Lung microvascular endothelial cell (primary cell): ENCODE results near the gene LTBR. TPM values are rescaled to one million over a fixed set of nuclear protein-coding genes. Genes with fewer than 3 reads are reported as not detected.

Experiments used
- DNase-seq, 2 donors: peaks; one replicate each; pipeline versions ENCODE4 v3.0.0 to v3.0.0-alpha.2; 2010; ENCODE audit warnings: low read depth in 2 of 2
- total RNA-seq: library from RNA; depleted of rRNA; stranded (reverse); fragments of >200 nt; gene quantifications from 2 replicates; pipeline ENCODE4 v1.2.1, GENCODE V29; 2014

LTBR gene
- total RNA-seq, 1 donor from 2014 or later, result 49.2 TPM

DNA sequence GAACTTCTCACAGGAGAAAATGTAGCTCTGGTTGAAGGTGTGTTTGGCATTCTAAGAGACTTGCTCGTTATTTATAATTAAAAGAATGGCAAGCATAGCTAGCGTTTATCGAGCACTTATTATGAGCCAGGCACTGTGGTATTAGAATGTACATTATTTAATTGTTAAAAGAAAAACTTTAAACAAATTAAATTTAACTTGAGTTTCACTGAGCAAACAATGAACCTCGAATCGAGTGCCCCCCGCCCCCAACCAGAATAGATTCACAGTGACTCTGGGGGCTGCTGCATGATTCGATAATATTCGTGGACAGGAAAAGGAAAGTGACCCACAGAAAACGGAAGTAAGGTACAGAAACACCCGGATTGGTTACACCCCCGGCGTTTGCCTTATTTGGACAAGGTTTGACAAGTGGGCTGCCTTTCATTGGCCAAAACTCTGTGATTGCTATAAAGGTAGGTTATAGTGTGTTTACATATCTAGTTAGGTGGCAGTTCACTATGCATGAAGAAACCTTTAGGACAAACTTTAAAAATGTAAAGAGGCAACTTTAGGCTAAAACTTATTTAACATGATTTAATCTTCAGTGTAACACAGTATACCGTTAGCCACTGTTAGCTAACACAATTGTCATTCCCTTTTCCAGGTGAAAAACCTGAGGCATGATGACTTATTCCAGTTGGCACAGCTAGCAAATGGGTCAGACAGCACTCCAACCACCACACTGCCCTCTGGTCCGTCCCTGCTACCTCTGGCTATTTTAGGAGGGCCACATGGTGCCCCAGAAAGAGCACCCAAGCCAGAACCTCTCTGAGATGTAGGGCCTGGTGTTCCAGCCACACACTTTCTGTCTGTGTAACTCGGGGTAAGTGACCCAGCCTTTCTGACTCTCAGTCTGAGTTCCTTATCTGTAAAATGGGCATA lies 15.7 kb upstream of the LTBR start:
- DNase-seq, result peak in 1 of 2 donors; percentile 31

DNA sequence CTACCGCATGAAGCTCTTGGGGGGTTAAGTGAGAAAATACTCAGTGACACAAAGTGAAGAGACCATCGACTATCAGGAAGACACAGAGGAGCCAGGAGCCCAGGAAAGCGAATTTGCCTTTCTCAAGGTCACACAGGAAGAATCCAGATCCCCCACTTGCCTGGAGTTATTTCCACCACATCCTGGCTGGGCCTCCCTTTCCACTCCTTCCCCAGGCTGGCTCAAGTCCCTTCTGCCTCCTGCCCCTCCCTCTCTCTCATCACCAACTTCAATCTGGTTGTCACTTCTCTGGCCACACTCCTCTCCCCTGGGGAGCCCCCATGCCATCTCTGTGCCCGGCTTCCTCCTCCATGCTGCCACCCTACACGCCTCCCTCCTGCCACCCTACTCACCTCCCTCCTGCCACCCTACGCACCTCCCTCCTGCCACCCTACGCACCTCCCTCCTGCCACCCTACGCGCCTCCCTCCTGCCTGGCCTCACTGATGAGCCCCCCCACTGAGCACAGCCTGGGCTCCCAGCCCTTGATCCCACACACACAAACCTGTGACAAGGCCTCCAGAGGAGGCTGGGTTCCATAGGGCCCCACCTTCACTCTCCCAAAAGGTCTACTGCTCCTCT lies 14.9 kb upstream of the LTBR start:
- DNase-seq, result no peak

DNA sequence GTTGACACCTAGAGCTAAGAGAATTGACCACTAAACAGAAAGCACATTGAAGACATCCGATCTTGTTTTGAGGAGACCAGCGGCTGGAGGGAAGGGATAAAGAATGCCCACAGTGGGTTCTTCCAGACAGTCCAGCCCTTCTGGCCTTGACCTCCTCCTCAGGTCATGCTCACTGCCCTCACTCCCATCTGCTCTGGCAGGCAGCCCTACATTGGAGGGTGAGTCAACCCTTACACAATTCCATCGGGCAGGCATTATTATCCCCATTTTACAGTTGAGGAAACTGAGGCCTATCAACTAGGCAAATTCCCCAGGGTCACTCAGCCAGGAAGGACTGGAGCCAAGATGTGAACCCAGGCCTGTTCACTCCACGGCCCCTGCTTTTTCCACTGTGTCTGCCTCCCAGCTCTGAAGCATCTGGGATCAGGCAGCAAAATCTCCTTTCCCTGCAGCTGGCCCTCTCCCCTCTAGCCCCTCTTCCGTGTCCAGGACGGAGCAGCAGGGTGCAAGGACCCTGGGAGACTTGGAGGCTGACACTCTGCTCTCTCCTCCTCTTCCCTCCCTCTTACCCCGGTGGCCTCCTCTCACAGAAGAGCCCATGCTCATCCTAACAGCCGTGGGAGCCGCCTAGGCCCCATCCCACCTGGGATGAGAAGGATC lies 13.9 kb upstream of the LTBR start:
- no peak for DNase-seq

DNA sequence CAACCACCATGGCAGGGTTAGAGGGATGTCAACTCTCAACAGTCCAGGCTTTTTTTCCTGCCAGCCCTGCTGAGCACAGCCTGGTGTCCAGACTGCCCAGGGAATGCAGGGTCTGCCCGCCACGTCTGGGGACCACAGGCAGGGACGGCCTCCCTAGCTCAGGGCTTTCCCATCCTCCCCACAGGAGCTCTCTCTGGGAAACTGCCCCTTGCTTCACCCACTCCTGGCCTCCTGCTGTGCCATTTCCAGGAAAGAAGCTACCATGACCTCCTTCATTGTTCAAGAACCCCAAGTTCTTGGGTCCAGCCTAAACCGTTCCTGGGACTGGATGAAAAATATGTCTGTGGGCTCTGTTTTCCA lies 13.4 kb upstream of the LTBR start:
- DNase-seq, result no peak

DNA sequence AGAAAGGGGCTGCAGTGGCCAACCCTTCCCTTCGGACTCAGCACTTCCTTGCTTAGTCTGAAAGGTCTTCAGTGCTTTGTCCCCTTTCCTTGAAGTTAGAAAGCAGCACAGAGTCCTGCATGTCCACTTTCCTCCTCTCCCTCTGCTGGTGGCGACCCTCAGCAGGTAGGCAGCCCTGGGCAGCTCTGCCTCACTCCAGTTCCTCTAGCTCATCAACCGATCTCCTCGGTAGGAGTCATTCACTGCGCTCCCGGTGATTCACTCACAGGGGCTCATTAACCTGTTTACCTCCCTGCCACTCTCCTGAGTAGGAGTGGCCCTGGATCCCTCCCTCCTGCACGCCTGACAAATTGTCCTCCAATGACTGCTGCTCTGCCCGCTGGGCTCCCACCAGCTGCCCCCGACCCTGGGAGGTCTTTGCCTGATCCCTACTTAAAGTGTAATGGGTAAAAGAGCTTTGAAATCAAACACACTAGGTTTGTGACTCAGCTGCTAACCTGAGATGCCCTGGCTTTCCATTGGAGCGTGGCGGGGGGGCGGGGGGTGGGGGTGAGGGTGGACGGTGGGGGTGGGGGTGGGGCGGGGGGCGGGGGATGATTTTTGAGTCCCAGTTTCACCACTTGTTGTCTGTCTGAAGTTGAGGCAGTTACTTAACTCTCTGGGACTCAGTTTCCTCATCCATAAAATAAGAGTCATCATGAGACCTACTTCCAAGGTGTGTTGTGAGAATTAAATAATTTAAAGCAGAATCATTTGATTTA lies 12.8 kb upstream of the LTBR start:
- DNase-seq, result peak; percentile 16 to 62

DNA sequence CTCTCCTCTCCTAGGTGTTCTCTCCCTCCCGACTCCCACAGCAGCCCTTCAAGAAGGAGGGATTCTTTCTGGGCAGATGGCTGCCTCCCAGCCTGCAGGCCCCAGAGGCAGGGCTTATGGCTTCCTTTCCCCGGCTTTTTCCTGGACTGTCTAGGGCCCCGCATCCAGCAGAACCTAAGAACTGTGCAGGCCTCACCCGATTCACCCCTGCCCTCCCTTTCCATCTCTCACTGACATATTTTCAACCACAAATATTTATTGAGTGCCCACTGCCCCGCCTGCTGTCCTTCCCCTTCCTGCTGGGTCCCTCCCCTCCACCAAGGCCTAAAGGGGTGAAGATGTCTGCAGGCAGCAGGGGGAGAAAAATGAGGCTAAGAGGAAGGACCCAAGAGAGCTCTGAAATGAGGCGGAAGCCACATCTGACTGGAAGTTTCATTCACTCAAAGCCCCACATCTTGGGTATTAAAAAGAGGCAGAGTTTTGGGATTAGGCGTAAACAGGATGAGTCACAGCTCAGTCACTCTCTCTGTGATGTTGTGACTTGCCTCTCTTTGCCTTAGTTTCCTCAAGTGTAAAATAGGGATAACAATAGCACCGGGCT lies 11.5 kb upstream of the LTBR start:
- DNase-seq, result peak; percentile 18 to 74

DNA sequence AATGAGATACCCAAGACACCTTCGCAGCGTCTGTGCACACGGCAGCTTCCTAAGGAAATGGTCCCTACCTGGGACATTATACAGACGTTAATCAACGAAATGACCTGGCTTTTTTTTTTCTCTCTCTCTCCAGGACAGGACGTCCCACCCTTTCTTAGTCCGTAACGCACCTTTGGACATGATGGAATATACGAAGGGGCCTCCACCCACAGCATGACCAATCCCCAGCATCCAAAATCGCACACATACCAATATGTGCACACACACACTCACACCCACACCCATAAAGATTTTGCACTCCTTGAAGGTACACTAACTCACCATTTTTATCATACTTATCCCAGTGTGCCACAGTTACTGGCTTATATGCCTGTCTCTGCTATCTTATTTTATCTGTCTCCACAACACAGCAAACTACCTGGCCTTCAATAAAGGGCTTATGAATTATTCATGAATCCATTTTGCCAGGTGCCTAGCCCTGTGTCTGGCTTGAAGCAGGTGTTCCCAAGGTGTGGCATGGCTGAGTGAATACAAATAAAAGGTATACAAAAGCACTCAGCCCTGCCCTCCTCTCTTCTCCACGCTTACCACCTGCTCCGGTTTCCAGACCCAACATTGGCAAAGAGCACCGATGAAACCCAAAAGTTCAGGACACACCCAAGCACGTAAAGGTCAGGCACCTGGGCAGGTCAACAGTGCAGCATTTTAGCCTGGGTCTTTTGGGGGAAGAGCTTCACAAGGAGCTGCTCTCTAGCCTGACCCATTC lies 10.8 kb upstream of the LTBR start:
- DNase-seq, result no peak

DNA sequence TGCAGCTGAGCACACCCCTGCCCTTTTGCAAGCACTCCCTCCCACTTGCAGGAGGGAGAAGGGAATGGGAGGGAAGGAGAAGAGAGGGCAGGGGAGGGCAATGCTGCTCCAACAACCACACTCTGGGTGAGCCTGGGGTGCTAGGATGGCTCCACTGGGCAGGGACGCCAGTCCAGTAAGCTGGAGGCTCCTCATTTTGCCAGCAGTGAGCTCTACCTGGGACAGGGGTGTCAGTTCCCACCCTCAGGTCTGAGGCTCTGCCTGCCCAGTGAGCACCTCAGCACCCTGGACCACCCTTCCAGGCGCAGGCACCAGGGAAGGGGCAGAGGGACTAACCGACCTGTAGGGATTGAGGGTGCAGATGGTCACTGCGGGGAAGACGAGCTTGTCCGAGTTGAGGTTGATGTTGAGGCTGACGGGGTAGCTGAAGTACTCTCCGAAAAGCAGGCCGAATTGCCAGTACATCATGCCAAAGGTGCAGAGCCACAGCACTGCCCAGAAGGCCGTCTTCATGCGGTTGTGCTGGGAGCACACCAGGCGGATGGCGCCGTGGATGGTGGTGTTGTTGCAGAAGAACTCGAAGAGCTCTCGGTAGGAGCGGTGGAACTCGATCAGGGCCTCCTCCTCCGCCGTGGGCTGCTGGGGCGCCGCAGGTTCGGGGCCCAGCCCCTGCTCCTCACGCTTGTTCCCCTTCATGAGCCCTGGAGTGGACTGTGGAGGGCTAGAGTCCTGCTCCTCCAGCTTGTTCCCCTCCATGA lies 9.8 kb upstream of the LTBR start:
- no peak for DNase-seq

DNA sequence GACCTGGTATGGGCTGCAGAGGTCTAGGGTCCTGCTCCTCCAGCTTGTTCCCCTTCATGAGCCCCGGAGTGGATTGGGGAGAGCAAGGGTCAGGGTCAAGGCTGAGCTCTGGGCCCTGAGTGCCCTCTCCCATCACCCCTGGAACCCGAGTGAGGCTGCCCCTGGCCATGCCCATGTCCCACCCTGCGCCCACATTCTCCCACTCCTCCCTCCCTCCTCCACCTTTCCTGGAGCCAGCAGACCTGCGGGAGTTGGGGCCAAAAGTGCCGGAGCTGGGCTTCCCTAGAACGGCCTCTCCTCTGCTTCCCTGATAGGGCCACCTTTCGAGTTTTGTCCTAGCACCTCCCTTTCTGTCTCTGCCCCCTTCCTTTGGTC lies 9.2 kb upstream of the LTBR start:
- DNase-seq, result no peak

DNA sequence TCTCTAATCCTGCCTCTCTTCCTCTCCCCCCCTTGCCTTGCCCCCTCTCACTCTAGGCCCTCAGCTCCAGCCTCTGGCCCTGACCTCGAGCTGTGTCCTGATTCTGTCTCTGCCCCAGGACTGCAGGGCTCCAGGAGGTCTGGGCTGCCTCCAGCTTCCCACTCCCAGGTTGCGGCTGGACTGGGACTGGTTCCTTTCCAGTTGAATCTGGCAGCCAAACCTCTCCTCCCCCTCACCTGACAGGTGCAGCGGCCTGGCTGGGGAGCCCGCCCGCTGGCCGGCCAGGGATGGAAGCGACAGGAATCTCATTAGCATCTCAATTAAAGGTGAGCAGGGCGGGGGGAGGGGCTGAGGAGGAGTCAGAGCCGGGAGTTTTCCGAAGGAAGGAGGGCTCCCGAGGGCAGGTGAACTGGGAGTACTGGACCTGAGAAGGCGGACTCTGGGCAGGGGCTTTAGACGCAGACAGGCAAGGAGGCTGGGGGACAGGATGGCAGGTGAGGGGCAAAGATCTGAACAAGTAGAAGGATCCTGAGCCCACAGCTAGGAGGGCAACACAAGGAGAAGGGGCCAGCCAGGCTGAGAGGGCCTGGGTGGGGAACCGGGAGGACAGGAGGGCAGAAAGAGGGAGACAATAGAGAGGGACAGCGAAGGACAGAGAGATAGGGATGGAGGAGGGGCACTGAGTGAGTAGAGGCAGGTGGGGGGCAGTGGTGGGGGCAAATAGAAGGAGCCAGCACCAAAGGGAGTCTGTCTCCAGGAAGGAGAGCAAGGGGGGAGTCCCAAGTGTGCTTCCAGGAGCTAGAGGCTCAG lies 8.5 kb upstream of the LTBR start, which contains the start of gene SCNN1A:
Gene SCNN1A (minus strand): TSS at position 295 of the 810 bp plus-strand sequence. CDS start 780 bp downstream, outside the sequence.
- DNase-seq, result no peak

DNA sequence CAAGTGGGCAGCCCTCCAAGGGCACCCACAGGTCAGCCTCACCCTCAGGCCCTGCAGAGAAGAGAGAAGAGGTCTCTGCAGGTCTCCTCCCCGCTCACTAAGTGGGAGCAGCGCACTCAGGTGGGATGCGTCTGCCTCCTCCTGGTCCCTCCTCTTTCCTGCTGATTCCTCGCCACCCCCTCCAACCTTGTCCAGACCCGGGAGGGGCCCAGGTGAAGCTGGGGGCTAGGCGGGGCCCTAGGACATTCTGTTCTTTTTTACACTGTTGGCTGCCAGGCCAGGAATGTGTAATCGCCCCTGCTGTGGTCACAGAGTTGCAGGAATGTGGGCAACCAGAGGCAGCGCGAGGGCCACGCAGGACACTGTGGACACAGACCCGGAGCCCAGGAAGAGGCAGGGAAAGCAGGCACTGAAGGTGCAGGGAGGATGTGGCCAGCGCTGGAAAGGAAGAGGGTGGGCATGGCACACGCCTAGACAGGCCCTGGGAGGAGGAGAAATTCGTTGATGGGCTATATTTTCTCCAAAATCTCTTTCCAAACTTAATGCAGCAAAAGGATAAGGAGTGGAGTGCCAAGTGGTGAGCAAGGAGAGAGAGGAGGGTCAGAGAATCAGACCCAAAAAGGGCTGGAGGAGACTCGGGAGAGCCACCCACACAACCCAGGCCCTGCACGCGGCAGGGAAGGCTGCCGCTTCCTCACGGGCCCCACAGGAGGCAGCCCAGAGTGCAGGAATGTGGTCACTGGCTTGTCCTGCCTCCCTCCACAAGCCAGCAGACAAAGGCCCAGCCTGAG lies 7.7 kb upstream of the LTBR start:
- peak; percentile 60 to 72 for DNase-seq

DNA sequence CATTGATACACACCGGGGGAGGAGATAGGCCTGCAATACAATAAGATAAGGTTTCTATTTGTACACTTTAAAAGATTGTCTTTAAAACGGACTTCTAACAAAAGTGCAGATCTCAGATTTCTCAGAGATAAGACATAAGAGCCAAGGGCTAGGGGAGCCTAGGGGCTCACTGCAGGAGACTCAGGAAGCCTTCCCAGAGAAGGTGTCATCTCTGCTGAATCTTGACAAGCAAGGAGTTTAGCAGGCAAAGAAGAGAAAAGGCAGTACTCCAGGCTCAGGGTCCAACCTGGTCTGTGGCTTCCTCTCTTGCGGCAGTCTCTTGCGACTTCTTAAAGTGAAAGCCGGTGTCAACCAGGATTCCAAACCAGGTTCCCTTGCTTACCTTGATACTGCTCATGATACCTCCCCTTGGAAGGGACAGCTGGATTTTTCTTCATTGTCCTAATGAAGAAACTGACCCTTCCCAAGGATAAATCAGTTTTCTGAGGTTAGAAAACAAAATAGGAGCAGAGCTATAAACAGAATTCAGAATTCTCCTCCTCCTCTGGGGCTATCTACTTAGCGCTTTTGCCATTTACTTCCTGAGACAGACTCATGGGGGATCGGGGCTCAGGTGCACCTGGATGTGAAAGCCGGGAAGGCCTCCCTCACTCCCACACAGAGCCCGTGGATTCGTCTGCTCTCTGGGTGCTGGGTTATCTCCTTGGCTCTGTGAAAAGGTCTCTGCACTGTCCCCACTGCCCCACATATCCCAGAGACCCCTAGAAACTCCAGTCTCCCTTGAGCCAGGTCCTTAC lies 6.9 kb upstream of the LTBR start:
- no peak for DNase-seq

DNA sequence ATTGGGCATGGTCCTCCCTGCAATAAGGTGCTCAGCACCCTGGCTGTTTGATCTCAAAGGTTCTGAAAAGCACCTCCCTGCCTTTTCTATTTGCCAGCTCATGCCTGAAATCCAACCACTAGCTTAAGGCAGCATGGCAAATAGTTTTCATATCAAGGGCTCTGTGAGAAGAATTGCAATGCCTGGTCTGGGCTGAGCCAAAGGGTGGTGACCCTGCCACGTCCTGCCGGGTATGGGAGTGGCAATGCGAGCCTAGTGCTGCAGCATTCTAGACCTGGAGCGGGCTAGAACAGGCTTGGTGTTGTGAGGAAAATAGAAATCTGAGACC lies 6.3 kb upstream of the LTBR start:
- peak in 1 of 2 donors; percentile 31 for DNase-seq

DNA sequence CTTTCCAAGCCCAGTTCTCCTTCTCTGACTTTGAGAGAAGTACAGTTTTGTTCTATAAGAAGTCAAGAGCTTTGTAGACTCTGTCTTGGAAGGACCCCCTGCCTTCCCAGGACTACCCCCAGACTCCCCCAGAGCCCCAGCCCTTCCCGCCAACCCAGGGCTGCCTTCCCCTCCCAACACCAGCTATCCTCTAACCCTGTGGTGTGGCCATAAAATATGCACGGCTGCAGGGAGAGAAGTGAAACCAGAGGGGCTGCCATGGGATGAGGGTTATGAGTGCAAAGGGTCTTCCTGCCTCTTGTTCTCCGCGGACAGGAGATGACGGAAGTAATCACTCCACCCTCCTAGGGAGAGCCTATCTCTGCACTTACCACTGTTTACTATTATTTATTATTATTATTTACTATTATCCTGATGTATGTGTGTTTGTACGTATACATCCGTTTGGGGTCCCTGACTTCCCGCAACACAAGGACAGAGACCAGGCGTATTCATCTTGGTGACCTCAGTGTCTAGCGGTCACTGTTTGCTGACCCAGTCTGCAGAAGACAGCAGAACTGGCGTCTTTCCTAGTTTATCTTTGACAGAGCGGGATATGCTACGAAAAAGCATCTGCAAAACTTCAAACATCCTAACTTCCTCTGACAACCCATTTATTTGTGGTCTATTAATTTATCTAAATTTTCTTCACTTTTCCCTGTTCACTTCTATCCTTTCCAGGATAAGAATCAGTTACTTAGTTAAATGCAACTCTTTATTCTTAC lies 5.1 kb upstream of the LTBR start:
- DNase-seq, result no peak

DNA sequence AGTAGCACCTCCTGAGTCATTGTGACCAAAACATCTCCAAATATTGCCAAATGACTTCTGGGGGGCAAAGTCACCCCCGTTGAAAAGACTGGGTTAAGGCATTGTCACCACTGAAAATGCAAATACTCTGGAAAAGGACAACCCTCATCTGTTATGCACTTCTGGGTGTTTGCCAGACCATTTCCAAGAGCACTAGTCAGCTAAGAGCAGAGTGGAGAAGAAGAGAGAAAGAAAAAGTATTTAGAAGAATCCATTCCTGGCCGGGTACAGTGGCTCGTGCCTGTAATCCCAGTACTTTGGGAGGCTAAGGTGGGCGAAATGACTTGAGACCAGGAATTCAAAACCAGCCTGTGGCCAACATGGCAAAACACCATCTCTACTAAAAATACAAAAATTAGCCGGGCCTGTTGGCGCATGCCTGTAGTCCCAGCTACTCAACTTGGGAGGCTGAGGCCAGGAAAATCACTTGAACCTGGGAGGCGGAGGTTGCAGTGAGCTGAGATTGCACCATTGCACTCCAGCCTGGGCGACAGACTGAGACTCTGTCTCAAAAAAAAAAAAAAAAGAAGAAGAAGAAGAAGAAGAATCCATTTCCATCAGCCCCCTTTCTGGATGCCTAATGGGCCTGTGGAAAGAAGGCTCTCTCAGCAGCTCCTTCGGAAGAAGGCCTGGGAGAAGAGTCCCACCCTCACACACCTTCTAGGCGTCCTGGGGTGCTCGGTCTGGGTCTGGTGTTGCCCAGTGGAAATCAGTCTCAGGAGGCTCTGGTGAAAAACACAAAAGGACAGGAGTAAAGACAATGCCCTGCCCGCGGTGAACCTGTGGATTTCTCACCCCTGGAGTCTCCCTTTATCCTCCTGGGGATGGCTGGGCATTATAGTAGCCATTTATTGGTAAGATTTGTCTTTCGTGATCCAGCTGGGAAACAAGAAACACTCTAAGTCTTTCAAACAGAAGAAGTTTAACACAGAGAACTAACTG lies 3.5 kb upstream of the LTBR start:
- no peak for DNase-seq
